K562 treated with DMSO at 1 percent for 12 hours (cell line): ENCODE results near the gene SLC22A24. TPM values are rescaled to one million over a fixed set of nuclear protein-coding genes. Genes with fewer than 3 reads are reported as not detected.

Experiments
- total RNA-seq: library from RNA; unstranded; fragments of 300-600 nt; gene quantifications from 2 replicates; pipeline ENCODE4 v1.2.3, GENCODE V29; 2022; ENCODE audit not compliant: insufficient read depth

Gene SLC22A24, protein sequence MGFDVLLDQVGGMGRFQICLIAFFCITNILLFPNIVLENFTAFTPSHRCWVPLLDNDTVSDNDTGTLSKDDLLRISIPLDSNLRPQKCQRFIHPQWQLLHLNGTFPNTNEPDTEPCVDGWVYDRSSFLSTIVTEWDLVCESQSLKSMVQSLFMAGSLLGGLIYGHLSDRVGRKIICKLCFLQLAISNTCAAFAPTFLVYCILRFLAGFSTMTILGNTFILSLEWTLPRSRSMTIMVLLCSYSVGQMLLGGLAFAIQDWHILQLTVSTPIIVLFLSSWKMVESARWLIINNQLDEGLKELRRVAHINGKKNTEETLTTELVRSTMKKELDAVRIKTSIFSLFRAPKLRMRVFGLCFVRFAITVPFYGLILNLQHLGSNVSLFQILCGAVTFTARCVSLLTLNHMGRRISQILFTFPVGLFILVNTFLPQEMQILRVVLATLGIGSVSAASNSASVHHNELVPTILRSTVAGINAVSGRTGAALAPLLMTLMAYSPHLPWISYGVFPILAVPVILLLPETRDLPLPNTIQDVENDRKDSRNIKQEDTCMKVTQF
- total RNA-seq = not detected in 2 replicates

DNA sequence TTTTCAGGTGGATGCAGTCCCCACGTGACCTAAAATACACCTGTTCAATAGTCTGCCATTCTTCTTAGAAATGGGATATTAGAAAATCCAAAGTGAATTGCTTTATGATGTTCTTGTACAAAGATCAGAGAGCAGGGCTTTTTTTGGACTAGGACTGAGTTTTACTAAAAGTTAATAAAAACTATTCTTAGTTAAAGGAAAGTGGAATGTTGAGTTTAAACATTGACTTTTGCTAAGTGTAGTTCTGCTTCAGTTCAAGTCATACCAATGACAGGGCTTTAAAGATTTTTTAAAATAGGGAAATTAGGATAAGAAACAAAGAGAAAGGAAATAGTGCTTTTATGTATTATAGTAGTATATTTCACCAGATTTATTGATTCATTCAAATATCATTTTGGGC is at the start of gene SLC22A24:
Gene SLC22A24, minus strand, starts transcription at position 101 of the 400 bp plus-strand sequence. CDS start 442 bp downstream, outside the sequence.

Other genes starting within 250 kb of the SLC22A24 start
- not detected in 2 replicates for gene CHRM1, start 222.9 kb downstream of the SLC22A24 start, total RNA-seq
- not detected in 2 replicates for gene SLC22A6, start 159.3 kb downstream of the SLC22A24 start, total RNA-seq
- not detected in 2 replicates for gene SLC22A8, start 128.4 kb downstream of the SLC22A24 start, total RNA-seq
- gene SLC22A25, start 99.4 kb upstream of the SLC22A24 start, total RNA-seq = not detected in 2 replicates
- gene SLC22A9, start 225.6 kb upstream of the SLC22A24 start, total RNA-seq = not detected in 2 replicates